Measurements from ENCODE around the gene GSTM1. TPM values are rescaled to one million over a fixed set of nuclear protein-coding genes. Genes with fewer than 3 reads are reported as not detected.

GSTM1 gene
- total RNA-seq, 1 donor from 2014 or later, result not detected

GRCh38 chr1:109661391-109661790, 26.2 kb upstream of the GSTM1 start:
- no peak for TF ChIP-seq EZH2 (IDR thresholded peaks at IDR 0.05; ENCODE audit: insufficient read depth, low read length)
- TF ChIP-seq, protein P1, sequence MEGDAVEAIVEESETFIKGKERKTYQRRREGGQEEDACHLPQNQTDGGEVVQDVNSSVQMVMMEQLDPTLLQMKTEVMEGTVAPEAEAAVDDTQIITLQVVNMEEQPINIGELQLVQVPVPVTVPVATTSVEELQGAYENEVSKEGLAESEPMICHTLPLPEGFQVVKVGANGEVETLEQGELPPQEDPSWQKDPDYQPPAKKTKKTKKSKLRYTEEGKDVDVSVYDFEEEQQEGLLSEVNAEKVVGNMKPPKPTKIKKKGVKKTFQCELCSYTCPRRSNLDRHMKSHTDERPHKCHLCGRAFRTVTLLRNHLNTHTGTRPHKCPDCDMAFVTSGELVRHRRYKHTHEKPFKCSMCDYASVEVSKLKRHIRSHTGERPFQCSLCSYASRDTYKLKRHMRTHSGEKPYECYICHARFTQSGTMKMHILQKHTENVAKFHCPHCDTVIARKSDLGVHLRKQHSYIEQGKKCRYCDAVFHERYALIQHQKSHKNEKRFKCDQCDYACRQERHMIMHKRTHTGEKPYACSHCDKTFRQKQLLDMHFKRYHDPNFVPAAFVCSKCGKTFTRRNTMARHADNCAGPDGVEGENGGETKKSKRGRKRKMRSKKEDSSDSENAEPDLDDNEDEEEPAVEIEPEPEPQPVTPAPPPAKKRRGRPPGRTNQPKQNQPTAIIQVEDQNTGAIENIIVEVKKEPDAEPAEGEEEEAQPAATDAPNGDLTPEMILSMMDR (IDR thresholded peaks at IDR 0.05; ENCODE audit: insufficient read depth, low read depth, low read length), result no peak
- Histone ChIP-seq H3K36me3 (ENCODE audit: insufficient read depth, low read length) (no peaks in the 10 kb centered on the region), H3K79me2 (ENCODE audit: insufficient read depth, low read length) (no peaks in the 10 kb centered on the region), H3K27me3 (ENCODE audit: insufficient read depth, low read length) (no peaks in the 10 kb centered on the region), H3K4me2 (ENCODE audit: low read length) (no peak overlapping the region), H3K9me3 (ENCODE audit: insufficient read depth, low read depth, low read length) (no peaks in the 10 kb centered on the region), H3K4me1 (ENCODE audit: insufficient read depth, low read length) (peaks cover 10% of the 10 kb centered on the region), H3K27ac (ENCODE audit: low read depth, low read length) (no peak overlapping the region), H4K20me1 (ENCODE audit: insufficient read depth, low read length) (no peaks in the 10 kb centered on the region), H3K4me3 (ENCODE audit: insufficient read depth, low read depth, low read length) (no peak overlapping the region), H2AFZ (ENCODE audit: low read depth, low read length) (no peak overlapping the region), H3K9ac (ENCODE audit: low read length) (no peak overlapping the region)
- peaks cover 11% of the 10 kb centered on the region for H3K4me1 Mint-ChIP-seq (ENCODE audit: low read depth, unreplicated experiment)
- H3K27ac Mint-ChIP-seq (ENCODE audit: unreplicated experiment), result no peak overlapping the region
- H3K4me3 Mint-ChIP-seq (ENCODE audit: unreplicated experiment), result no peak overlapping the region
- FAIRE-seq (no peak), DNase-seq (ENCODE audit: low read depth) (no peak)
- H3K9me3 Mint-ChIP-seq (ENCODE audit: unreplicated experiment), result no peaks in the 10 kb centered on the region
- peaks cover 24% of the 10 kb centered on the region for H3K27me3 Mint-ChIP-seq (ENCODE audit: low read depth, unreplicated experiment)
- H3K36me3 Mint-ChIP-seq (ENCODE audit: low read depth, unreplicated experiment), result peaks cover 4% of the 10 kb centered on the region

DNA sequence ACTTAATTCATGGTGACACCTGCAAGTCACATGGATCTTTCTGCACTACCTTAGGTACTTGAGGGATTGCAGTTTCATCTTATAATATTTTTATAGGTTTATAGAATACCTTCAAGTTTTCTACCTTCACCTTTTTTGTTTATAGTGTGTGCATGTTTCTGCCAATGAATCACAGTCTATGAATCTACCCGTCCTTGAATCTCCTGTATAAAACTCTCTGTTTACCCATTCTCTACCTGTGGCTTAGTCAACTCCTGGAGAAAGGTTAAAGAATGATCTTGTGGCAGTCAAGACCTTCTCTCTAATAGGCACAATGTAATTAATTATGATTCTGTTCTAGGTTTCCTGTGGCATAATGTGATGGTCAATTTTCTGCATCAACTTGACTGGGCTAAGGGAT, 22.9 kb upstream of the GSTM1 start:
- Histone ChIP-seq H3K79me2 (ENCODE audit: insufficient read depth, low read length) (no peaks in the 10 kb centered on the region), H3K9me3 (ENCODE audit: insufficient read depth, low read depth, low read length) (no peaks in the 10 kb centered on the region), H3K4me3 (ENCODE audit: insufficient read depth, low read depth, low read length) (no peak overlapping the region), H3K4me1 (ENCODE audit: insufficient read depth, low read length) (peaks cover 4% of the 10 kb centered on the region), H3K4me2 (ENCODE audit: low read length) (no peak overlapping the region), H2AFZ (ENCODE audit: low read depth, low read length) (no peak overlapping the region), H3K27me3 (ENCODE audit: insufficient read depth, low read length) (no peaks in the 10 kb centered on the region), H4K20me1 (ENCODE audit: insufficient read depth, low read length) (no peaks in the 10 kb centered on the region), H3K9ac (ENCODE audit: low read length) (no peak overlapping the region), H3K27ac (ENCODE audit: low read depth, low read length) (no peak overlapping the region), H3K36me3 (ENCODE audit: insufficient read depth, low read length) (no peaks in the 10 kb centered on the region)
- DNase-seq (ENCODE audit: low read depth) (no peak), FAIRE-seq (no peak)
- peaks cover 23% of the 10 kb centered on the region for H3K27me3 Mint-ChIP-seq (ENCODE audit: low read depth, unreplicated experiment)
- no peaks in the 10 kb centered on the region for H3K4me1 Mint-ChIP-seq (ENCODE audit: low read depth, unreplicated experiment)
- no peak overlapping the region for H3K4me3 Mint-ChIP-seq (ENCODE audit: unreplicated experiment)
- no peaks in the 10 kb centered on the region for H3K9me3 Mint-ChIP-seq (ENCODE audit: unreplicated experiment)
- H3K27ac Mint-ChIP-seq (ENCODE audit: unreplicated experiment), result no peak overlapping the region
- H3K36me3 Mint-ChIP-seq (ENCODE audit: low read depth, unreplicated experiment), result peaks cover 3% of the 10 kb centered on the region
- TF ChIP-seq EZH2 (IDR thresholded peaks at IDR 0.05; ENCODE audit: insufficient read depth, low read length), result no peak
- TF ChIP-seq, protein P1 (IDR thresholded peaks at IDR 0.05; ENCODE audit: insufficient read depth, low read depth, low read length), result no peak

GRCh38 chr1:109667452-109668122, 20.0 kb upstream of the GSTM1 start, which contains the start of gene GSTM2:
Gene GSTM2, plus strand, starts transcription at chr1:109668057. Its CDS starts 59 bp downstream, at chr1:109668116.
- H3K4me3 Mint-ChIP-seq (ENCODE audit: unreplicated experiment), result peak within 1 kb of the TSS; percentile 70
- Histone ChIP-seq H3K4me2 (ENCODE audit: low read length) (peak within 1 kb of the TSS; percentile 84), H3K4me1 (ENCODE audit: insufficient read depth, low read length) (peaks cover 4% of the 10 kb centered on the region), H3K4me3 (ENCODE audit: insufficient read depth, low read depth, low read length) (peak within 1 kb of the TSS; percentile 32), H4K20me1 (ENCODE audit: insufficient read depth, low read length) (no peaks in the 10 kb centered on the region), H3K36me3 (ENCODE audit: insufficient read depth, low read length) (no peaks in the 10 kb centered on the region), H2AFZ (ENCODE audit: low read depth, low read length) (peak within 1 kb of the TSS; percentile 78), H3K9me3 (ENCODE audit: insufficient read depth, low read depth, low read length) (no peaks in the 10 kb centered on the region), H3K27ac (ENCODE audit: low read depth, low read length) (no peak within 1 kb of the TSS), H3K27me3 (ENCODE audit: insufficient read depth, low read length) (no peaks in the 10 kb centered on the region), H3K9ac (ENCODE audit: low read length) (peak within 1 kb of the TSS; percentile 47), H3K79me2 (ENCODE audit: insufficient read depth, low read length) (no peaks in the 10 kb centered on the region)
- peaks cover 13% of the 10 kb centered on the region for H3K27me3 Mint-ChIP-seq (ENCODE audit: low read depth, unreplicated experiment)
- H3K4me1 Mint-ChIP-seq (ENCODE audit: low read depth, unreplicated experiment), result no peaks in the 10 kb centered on the region
- TF ChIP-seq, protein P1 (IDR thresholded peaks at IDR 0.05; ENCODE audit: insufficient read depth, low read depth, low read length), result no peak
- peaks cover 5% of the 10 kb centered on the region for H3K36me3 Mint-ChIP-seq (ENCODE audit: low read depth, unreplicated experiment)
- H3K27ac Mint-ChIP-seq (ENCODE audit: unreplicated experiment), result no peak within 1 kb of the TSS
- FAIRE-seq (no peak), DNase-seq (ENCODE audit: low read depth) (peak; percentile 71)
- no peaks in the 10 kb centered on the region for H3K9me3 Mint-ChIP-seq (ENCODE audit: unreplicated experiment)

Data from astrocyte (in vitro differentiated cells and primary cell).